Activated CD4-positive, alpha-beta T cell treated with anti-CD3 and anti-CD28 coated beads for 36 hours (primary cell): ENCODE results near the gene HS3ST5. TPM values are rescaled to one million over a fixed set of nuclear protein-coding genes. Genes with fewer than 3 reads are reported as not detected.

Experiments used
- ATAC-seq: fragments of 200-7000 bp; cut with Tn5 transposase; one replicate; pipeline ENCODE4 v1.10.0; 2021; ENCODE audit warnings: mild to moderate bottlenecking, moderate library complexity
- CTCF ChIA-PET: fragments of 350-600 bp; sonication (Branson Sonifier 250); formaldehyde crosslinking; loops from one replicate; lab custom pipeline; 2021; ENCODE audit warnings: antibody characterized with exemption; lab: Charles Lee
- POLR2A ChIA-PET: fragments of 350-600 bp; sonication (Branson Sonifier 250); formaldehyde crosslinking; loops from one replicate; lab custom pipeline; 2021; ENCODE audit warnings: antibody characterized with exemption, inconsistent platforms; lab: Charles Lee
- DNase-seq: peaks from one replicate; pipeline ENCODE4 v3.0.0-alpha.2; 2020
- H3K27ac Mint-ChIP-seq: one replicate; pipeline ENCODE4 v1.8.0; 2021; ENCODE audit warnings: mixed read lengths
- H3K27me3 Mint-ChIP-seq: one replicate; pipeline ENCODE4 v1.8.0; 2021; ENCODE audit warnings: mixed read lengths
- H3K36me3 Mint-ChIP-seq: one replicate; pipeline ENCODE4 v1.8.0; 2021; ENCODE audit warnings: low read depth, mixed read lengths
- H3K4me1 Mint-ChIP-seq: one replicate; pipeline ENCODE4 v1.8.0; 2021; ENCODE audit warnings: mixed read lengths
- H3K4me3 Mint-ChIP-seq: one replicate; pipeline ENCODE4 v1.8.0; 2021; ENCODE audit warnings: mild to moderate bottlenecking, moderate library complexity, mixed read lengths
- H3K9me3 Mint-ChIP-seq: one replicate; pipeline ENCODE4 v1.8.0; 2021; ENCODE audit warnings: low read depth, mixed read lengths
- intact Hi-C, 2 experiments: fragments of 100-400 bp; cut with DNase I in 1 of 2; cut with micrococcal nuclease in 1 of 2; formaldehyde crosslinking; loops; one replicate each; pipeline versions ENCODE4 v1.14.2 to v1.15.1; 2022 to 2024; cut with DNase I, micrococcal nuclease
- total RNA-seq, 2 experiments: library from RNA; stranded (reverse); gene quantifications; one replicate each; pipeline ENCODE4 v1.2.3, GENCODE V29; 2021

The HS3ST5 gene
- total RNA-seq, 2 experiments from 2014 or later, result not detected

- H3K9me3 Mint-ChIP-seq, result no peaks in the 10 kb centered on the region
- DNase-seq (no peak), ATAC-seq (no peak)
- no peak overlapping the region for H3K4me3 Mint-ChIP-seq
- intact Hi-C loops, result no loop called here
- CTCF ChIA-PET, result no interaction called here
- H3K27me3 Mint-ChIP-seq, result no peaks in the 10 kb centered on the region
- POLR2A ChIA-PET, result no interaction called here
- no peaks in the 10 kb centered on the region for H3K4me1 Mint-ChIP-seq
- no peak overlapping the region for H3K27ac Mint-ChIP-seq
- H3K36me3 Mint-ChIP-seq, result no peaks in the 10 kb centered on the region
Observed at GRCh38 chr6:114288701-114289495, 53.9 kb downstream of the HS3ST5 start.

- H3K27me3 Mint-ChIP-seq, result peaks cover 2% of the 10 kb centered on the region
- no peak overlapping the region for H3K4me3 Mint-ChIP-seq
- ATAC-seq (no peak), DNase-seq (no peak)
- no peak overlapping the region for H3K27ac Mint-ChIP-seq
- H3K36me3 Mint-ChIP-seq, result no peaks in the 10 kb centered on the region
- no peaks in the 10 kb centered on the region for H3K4me1 Mint-ChIP-seq
- ChIA-PET POLR2A (no interaction called here), CTCF (no interaction called here)
- no peaks in the 10 kb centered on the region for H3K9me3 Mint-ChIP-seq
- intact Hi-C loops, result no loop called here
Observed at GRCh38 chr6:114287461-114287860, 55.4 kb downstream of the HS3ST5 start.

- Mint-ChIP-seq H3K9me3 (no peaks in the 10 kb centered on the region), H3K4me3 (no peak overlapping the region), H3K27me3 (peaks cover 7% of the 10 kb centered on the region), H3K36me3 (no peaks in the 10 kb centered on the region), H3K4me1 (no peaks in the 10 kb centered on the region), H3K27ac (no peak overlapping the region)
- no peak for ATAC-seq
- intact Hi-C loops, result no loop called here
- ChIA-PET POLR2A (no interaction called here), CTCF (no interaction called here)
- no peak for DNase-seq
Observed at GRCh38 chr6:114286211-114286610, 56.6 kb downstream of the HS3ST5 start.

GRCh38 chr6:114284281-114284680 lies 58.5 kb downstream of the HS3ST5 start:
- Mint-ChIP-seq H3K9me3 (no peaks in the 10 kb centered on the region), H3K36me3 (no peaks in the 10 kb centered on the region), H3K4me1 (no peaks in the 10 kb centered on the region), H3K4me3 (no peak overlapping the region), H3K27me3 (peaks cover 10% of the 10 kb centered on the region), H3K27ac (no peak overlapping the region)
- ATAC-seq (no peak), DNase-seq (no peak)
- POLR2A ChIA-PET, result no interaction called here
- CTCF ChIA-PET, result interaction anchor here (0.8 kb wide), 1 partner anchor 20 kb away, joined by 5 read pairs; no protein-coding TSS in a partner anchor
- intact Hi-C loops, result no loop called here

GRCh38 chr6:114282292-114282691 lies 60.5 kb downstream of the HS3ST5 start:
- H3K9me3 Mint-ChIP-seq, result no peaks in the 10 kb centered on the region

GRCh38 chr6:114281496-114281895 lies 61.3 kb downstream of the HS3ST5 start:
- CTCF ChIA-PET, result no interaction called here
- Mint-ChIP-seq H3K27me3 (peaks cover 10% of the 10 kb centered on the region), H3K4me3 (no peak overlapping the region)

More at GRCh38 chr6:114282292-114282691, 60.5 kb downstream of the HS3ST5 start:
- CTCF ChIA-PET, result interaction anchor here (0.6 to 1.1 kb wide), 2 partner anchors 12 to 162 kb away, joined by 3 read pairs; no protein-coding TSS in a partner anchor
- ATAC-seq (no peak), DNase-seq (no peak)
- H3K27me3 Mint-ChIP-seq, result peaks cover 10% of the 10 kb centered on the region
- H3K36me3 Mint-ChIP-seq, result no peaks in the 10 kb centered on the region
- intact Hi-C loops, result no loop called here
- no peak overlapping the region for H3K27ac Mint-ChIP-seq
- no peaks in the 10 kb centered on the region for H3K4me1 Mint-ChIP-seq
- POLR2A ChIA-PET, result no interaction called here
- no peak overlapping the region for H3K4me3 Mint-ChIP-seq

GRCh38 chr6:114280239-114280982 lies 62.4 kb downstream of the HS3ST5 start:
- Mint-ChIP-seq H3K9me3 (no peaks in the 10 kb centered on the region), H3K36me3 (no peaks in the 10 kb centered on the region), H3K27me3 (peaks cover 10% of the 10 kb centered on the region), H3K4me3 (no peak overlapping the region), H3K4me1 (no peaks in the 10 kb centered on the region), H3K27ac (no peak overlapping the region)
- POLR2A ChIA-PET, result no interaction called here
- CTCF ChIA-PET, result no interaction called here
- no peak for DNase-seq
- ATAC-seq, result no peak
- intact Hi-C loops, result no loop called here

More at GRCh38 chr6:114281496-114281895, 61.3 kb downstream of the HS3ST5 start:
- DNase-seq (no peak), ATAC-seq (no peak)
- H3K9me3 Mint-ChIP-seq, result no peaks in the 10 kb centered on the region
- intact Hi-C loops, result no loop called here
- H3K27ac Mint-ChIP-seq, result no peak overlapping the region
- H3K36me3 Mint-ChIP-seq, result no peaks in the 10 kb centered on the region
- POLR2A ChIA-PET, result no interaction called here
- no peaks in the 10 kb centered on the region for H3K4me1 Mint-ChIP-seq

GRCh38 chr6:114277220-114277619 lies 65.6 kb downstream of the HS3ST5 start:
- POLR2A ChIA-PET, result no interaction called here
- ATAC-seq (no peak), DNase-seq (no peak)
- Mint-ChIP-seq H3K9me3 (no peaks in the 10 kb centered on the region), H3K36me3 (no peaks in the 10 kb centered on the region), H3K4me1 (no peaks in the 10 kb centered on the region), H3K27ac (no peak overlapping the region), H3K4me3 (no peak overlapping the region), H3K27me3 (peaks cover 8% of the 10 kb centered on the region)
- CTCF ChIA-PET, result no interaction called here
- intact Hi-C loops, result no loop called here

- ChIA-PET CTCF (no interaction called here), POLR2A (no interaction called here)
- no peak overlapping the region for H3K27ac Mint-ChIP-seq
- H3K36me3 Mint-ChIP-seq, result no peaks in the 10 kb centered on the region
- intact Hi-C loops, result no loop called here
- no peaks in the 10 kb centered on the region for H3K4me1 Mint-ChIP-seq
- DNase-seq, result no peak
- ATAC-seq, result no peak
- no peak overlapping the region for H3K4me3 Mint-ChIP-seq
- no peaks in the 10 kb centered on the region for H3K9me3 Mint-ChIP-seq
- peaks cover 8% of the 10 kb centered on the region for H3K27me3 Mint-ChIP-seq
Observed at GRCh38 chr6:114276783-114277182, 66.0 kb downstream of the HS3ST5 start.

- no peaks in the 10 kb centered on the region for H3K36me3 Mint-ChIP-seq
- H3K9me3 Mint-ChIP-seq, result no peaks in the 10 kb centered on the region
- no peaks in the 10 kb centered on the region for H3K4me1 Mint-ChIP-seq
- intact Hi-C loops, result no loop called here
- H3K4me3 Mint-ChIP-seq, result no peak overlapping the region
- ATAC-seq (no peak), DNase-seq (no peak)
- ChIA-PET CTCF (interaction anchor here (0.6 kb wide), 1 partner anchor 254 kb away, joined by 3 read pairs; no protein-coding TSS in a partner anchor), POLR2A (interaction anchor here (0.7 kb wide), 1 partner anchor 1417 kb away, joined by 5 read pairs; no protein-coding TSS in a partner anchor)
- no peak overlapping the region for H3K27ac Mint-ChIP-seq
- H3K27me3 Mint-ChIP-seq, result peaks cover 2% of the 10 kb centered on the region
Observed at GRCh38 chr6:114274836-114275235, 68.0 kb downstream of the HS3ST5 start.

GRCh38 chr6:114272582-114272981 lies 70.2 kb downstream of the HS3ST5 start:
- no peak overlapping the region for H3K4me3 Mint-ChIP-seq
- intact Hi-C loops, result no loop called here
- ChIA-PET CTCF (no interaction called here), POLR2A (no interaction called here)
- no peaks in the 10 kb centered on the region for H3K9me3 Mint-ChIP-seq
- no peak for DNase-seq
- ATAC-seq, result no peak
- no peaks in the 10 kb centered on the region for H3K36me3 Mint-ChIP-seq
- H3K4me1 Mint-ChIP-seq, result no peaks in the 10 kb centered on the region
- H3K27ac Mint-ChIP-seq, result no peak overlapping the region
- H3K27me3 Mint-ChIP-seq, result no peaks in the 10 kb centered on the region

GRCh38 chr6:114271405-114271804 lies 71.4 kb downstream of the HS3ST5 start:
- ChIA-PET POLR2A (no interaction called here), CTCF (no interaction called here)
- intact Hi-C loops, result no loop called here
- Mint-ChIP-seq H3K4me3 (no peak overlapping the region), H3K27me3 (no peaks in the 10 kb centered on the region), H3K9me3 (no peaks in the 10 kb centered on the region), H3K27ac (no peak overlapping the region), H3K4me1 (no peaks in the 10 kb centered on the region), H3K36me3 (no peaks in the 10 kb centered on the region)
- DNase-seq (no peak), ATAC-seq (no peak)
